Effector CD4-positive, alpha-beta T cell (primary cell): ENCODE measurements around the gene CASQ2.

ENCODE experiments used
- DNase-seq: peaks from one replicate; pipeline ENCODE4 v3.0.0-alpha.2; 2020

The CASQ2 gene

GRCh38 chr1:115726570-115726969 lies 41.9 kb downstream of the CASQ2 start:
- DNase-seq = no peak

- DNase-seq = no peak
Measured at GRCh38 chr1:115726161-115726560, 42.4 kb downstream of the CASQ2 start.

- DNase-seq = no peak
Measured at GRCh38 chr1:115725600-115725999, 42.9 kb downstream of the CASQ2 start.

- DNase-seq = no peak
Measured at GRCh38 chr1:115723756-115724155, 44.8 kb downstream of the CASQ2 start.

- DNase-seq = no peak
Measured at GRCh38 chr1:115722221-115722620, 46.3 kb downstream of the CASQ2 start.

GRCh38 chr1:115719285-115719684 lies 49.2 kb downstream of the CASQ2 start:
- DNase-seq = no peak

- DNase-seq = no peak
Measured at GRCh38 chr1:115718011-115718754, 50.3 kb downstream of the CASQ2 start.

GRCh38 chr1:115717541-115717940 lies 51.0 kb downstream of the CASQ2 start:
- no peak for DNase-seq

- DNase-seq = no peak
Measured at GRCh38 chr1:115714572-115715141, 53.9 kb downstream of the CASQ2 start.

- no peak for DNase-seq
Measured at GRCh38 chr1:115713906-115714305, 54.6 kb downstream of the CASQ2 start.

- no peak for DNase-seq
Measured at GRCh38 chr1:115712911-115713609, 55.5 kb downstream of the CASQ2 start.

- no peak for DNase-seq
Measured at GRCh38 chr1:115710859-115711624, 57.5 kb downstream of the CASQ2 start.

- DNase-seq = no peak
Measured at GRCh38 chr1:115706587-115707425, 61.7 kb downstream of the CASQ2 start.

GRCh38 chr1:115705963-115706362 lies 62.6 kb downstream of the CASQ2 start:
- DNase-seq = no peak

GRCh38 chr1:115705085-115705951 lies 63.2 kb downstream of the CASQ2 start:
- DNase-seq = no peak

- no peak for DNase-seq
Measured at GRCh38 chr1:115702959-115703358, 65.6 kb downstream of the CASQ2 start.

- no peak for DNase-seq
Measured at GRCh38 chr1:115701090-115701489, 67.4 kb downstream of the CASQ2 start.

- DNase-seq = no peak
Measured at GRCh38 chr1:115697619-115698018, 70.9 kb downstream of the CASQ2 start.

- DNase-seq = no peak
Measured at GRCh38 chr1:115694805-115695204, 73.7 kb downstream of the CASQ2 start.

GRCh38 chr1:115692224-115692623 lies 76.3 kb downstream of the CASQ2 start:
- no peak for DNase-seq

GRCh38 chr1:115690972-115691371 lies 77.5 kb downstream of the CASQ2 start:
- no peak for DNase-seq
